Left lung (tissue), 10 donors: ENCODE measurements around the gene BRI3. TPM values are rescaled to one million over a fixed set of nuclear protein-coding genes. Genes with fewer than 3 reads are reported as not detected.
"Not testable (repeated sequence)": the region's sequence is repeated elsewhere in the genome, so short reads cannot be mapped to it uniquely, and the experiment has no call there.

Source experiments
- ATAC-seq: fragments of 200-7000 bp; cut with Tn5 transposase; one replicate; pipeline ENCODE4 v1.9.1; 2020; ENCODE audit warnings: moderate library complexity
- DNase-seq, 4 donors: peaks; one replicate each; pipeline ENCODE4 v3.0.0-alpha.2; 2013 to 2020
- H3K27ac ChIP-seq, 2 donors: fragments of 200-600 bp; sonication (generic) in 1 of 2; one replicate each; pipeline versions ENCODE4 v1.5.0 to v1.8.0; 2020 to 2021
- H3K27me3 ChIP-seq, 2 donors: fragments of 200-600 bp; sonication (generic) in 1 of 2; one replicate each; pipeline versions ENCODE4 v1.5.0 to v1.8.0; 2020 to 2021
- H3K36me3 ChIP-seq, 2 donors: fragments of 200-600 bp; sonication (generic) in 1 of 2; one replicate each; pipeline versions ENCODE4 v1.5.0 to v1.8.0; 2020 to 2021
- H3K4me1 ChIP-seq, 2 donors: fragments of 200-600 bp; one replicate each; pipeline ENCODE4 v1.8.0; 2021
- H3K4me3 ChIP-seq, 2 donors: fragments of 200-600 bp; sonication (generic) in 1 of 2; one replicate each; pipeline versions ENCODE4 v1.5.0 to v1.8.0; 2020 to 2021; ENCODE audit warnings: mild to moderate bottlenecking in 1 of 2
- H3K9me3 ChIP-seq, 2 donors: fragments of 200-600 bp; sonication (generic) in 1 of 2; one replicate each; pipeline versions ENCODE4 v1.5.0 to v1.8.0; 2020 to 2021
- intact Hi-C, 2 donors: fragments of 100-400 bp; cut with DNase I; formaldehyde crosslinking; loops; one replicate each; pipeline versions ENCODE4 v1.11.2 to v1.14.2; 2022
- polyA plus RNA-seq, 6 donors: library from polyadenylated mRNA; unstranded; fragments of 120-200 nt; gene quantifications; one replicate each; pipeline ENCODE4 v1.2.1, GENCODE V29; 2013; ENCODE audit not compliant: insufficient read length in 6 of 6
- total RNA-seq, 2 donors: library from RNA; stranded (reverse); fragmentation: NEBNext Ultra II Directional; extraction: Animal tissue kit (Norgen Biotek cat#: 25700); gene quantifications; one replicate each; pipeline ENCODE4 v1.2.1, GENCODE V29; 2021
- TF ChIP-seq, protein P1 (sequence below), 2 donors: fragments of 200-600 bp; sonication (generic) in 1 of 2; IDR thresholded peaks; one replicate each; pipeline versions ENCODE4 v1.5.0 to v1.8.0; 2021; ENCODE audit warnings: antibody characterized with exemption in 2 of 2
- donor health status: DM: no; HTN: yes; CAD: no.
- donor health status: DM: no; HTN: no; CAD: no.

Gene BRI3
- total and polyA plus RNA-seq, 8 donors = 86.1 to 505 (median 106) TPM

DNA sequence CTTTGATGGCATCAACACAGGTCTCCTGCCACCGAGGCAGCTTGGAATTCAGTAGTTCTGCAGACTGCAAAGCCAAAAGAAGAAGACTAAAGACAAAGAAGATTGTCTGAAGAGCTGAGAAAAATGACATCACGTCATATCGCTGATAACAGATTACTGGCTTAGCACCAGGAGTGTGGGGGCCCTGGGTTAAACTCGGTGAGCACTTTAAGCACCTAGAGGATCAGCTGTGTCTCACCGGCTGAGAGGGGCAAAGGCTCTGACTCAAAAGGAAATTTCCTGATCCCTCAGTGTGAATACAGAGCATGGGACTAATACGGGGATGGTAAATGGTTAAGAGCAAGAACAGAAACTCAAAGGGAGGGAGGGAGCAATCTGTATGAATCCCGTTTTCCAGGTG lies 30.7 kb downstream of the BRI3 start:
- no peak for ATAC-seq
- H3K36me3 ChIP-seq = peaks cover 0 to 60% of the 10 kb centered on the region in 2 donors

DNA sequence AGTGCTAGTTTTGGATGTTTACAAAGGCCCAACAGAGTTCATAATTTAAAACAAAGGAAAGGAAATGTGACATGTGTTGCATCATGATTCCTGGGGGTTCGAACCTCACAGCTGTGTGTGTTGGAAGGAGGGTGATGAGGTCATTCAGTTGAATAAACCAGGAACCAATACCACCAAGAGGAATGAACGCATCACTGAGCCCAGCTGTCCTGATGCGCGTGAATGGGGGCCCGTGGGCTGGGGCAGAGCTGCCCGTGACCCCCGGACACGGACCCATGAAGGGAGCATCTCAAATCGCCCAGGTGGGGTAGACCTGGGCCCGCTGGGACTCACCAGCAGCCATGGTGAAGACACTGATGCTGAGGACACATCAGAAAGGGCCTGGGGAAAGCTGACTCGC lies 33.0 kb downstream of the BRI3 start:
- Histone ChIP-seq H3K4me1 (no peaks in the 10 kb centered on the region), H3K27ac (no peak overlapping the region), H3K4me3 (no peak overlapping the region), H3K27me3 (no peaks in the 10 kb centered on the region), H3K9me3 (no peaks in the 10 kb centered on the region), H3K36me3 (peaks cover 0 to 37% of the 10 kb centered on the region in 2 donors)
- no peak for ATAC-seq
- intact Hi-C loops = no loop called here
- TF ChIP-seq, protein P1, sequence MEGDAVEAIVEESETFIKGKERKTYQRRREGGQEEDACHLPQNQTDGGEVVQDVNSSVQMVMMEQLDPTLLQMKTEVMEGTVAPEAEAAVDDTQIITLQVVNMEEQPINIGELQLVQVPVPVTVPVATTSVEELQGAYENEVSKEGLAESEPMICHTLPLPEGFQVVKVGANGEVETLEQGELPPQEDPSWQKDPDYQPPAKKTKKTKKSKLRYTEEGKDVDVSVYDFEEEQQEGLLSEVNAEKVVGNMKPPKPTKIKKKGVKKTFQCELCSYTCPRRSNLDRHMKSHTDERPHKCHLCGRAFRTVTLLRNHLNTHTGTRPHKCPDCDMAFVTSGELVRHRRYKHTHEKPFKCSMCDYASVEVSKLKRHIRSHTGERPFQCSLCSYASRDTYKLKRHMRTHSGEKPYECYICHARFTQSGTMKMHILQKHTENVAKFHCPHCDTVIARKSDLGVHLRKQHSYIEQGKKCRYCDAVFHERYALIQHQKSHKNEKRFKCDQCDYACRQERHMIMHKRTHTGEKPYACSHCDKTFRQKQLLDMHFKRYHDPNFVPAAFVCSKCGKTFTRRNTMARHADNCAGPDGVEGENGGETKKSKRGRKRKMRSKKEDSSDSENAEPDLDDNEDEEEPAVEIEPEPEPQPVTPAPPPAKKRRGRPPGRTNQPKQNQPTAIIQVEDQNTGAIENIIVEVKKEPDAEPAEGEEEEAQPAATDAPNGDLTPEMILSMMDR (IDR thresholded peaks at IDR 0.05) = no peak
- peak in 1 of 4 donors; percentile 37 for DNase-seq

More for the DNA sequence above, 30.7 kb downstream of the BRI3 start:
- Histone ChIP-seq H3K4me1 (no peaks in the 10 kb centered on the region), H3K27ac (no peak overlapping the region), H3K27me3 (no peaks in the 10 kb centered on the region), H3K4me3 (no peak overlapping the region), H3K9me3 (no peaks in the 10 kb centered on the region)
- intact Hi-C loops = no loop called here
- no peak for DNase-seq
- TF ChIP-seq, protein P1 (IDR thresholded peaks at IDR 0.05) = no peak

DNA sequence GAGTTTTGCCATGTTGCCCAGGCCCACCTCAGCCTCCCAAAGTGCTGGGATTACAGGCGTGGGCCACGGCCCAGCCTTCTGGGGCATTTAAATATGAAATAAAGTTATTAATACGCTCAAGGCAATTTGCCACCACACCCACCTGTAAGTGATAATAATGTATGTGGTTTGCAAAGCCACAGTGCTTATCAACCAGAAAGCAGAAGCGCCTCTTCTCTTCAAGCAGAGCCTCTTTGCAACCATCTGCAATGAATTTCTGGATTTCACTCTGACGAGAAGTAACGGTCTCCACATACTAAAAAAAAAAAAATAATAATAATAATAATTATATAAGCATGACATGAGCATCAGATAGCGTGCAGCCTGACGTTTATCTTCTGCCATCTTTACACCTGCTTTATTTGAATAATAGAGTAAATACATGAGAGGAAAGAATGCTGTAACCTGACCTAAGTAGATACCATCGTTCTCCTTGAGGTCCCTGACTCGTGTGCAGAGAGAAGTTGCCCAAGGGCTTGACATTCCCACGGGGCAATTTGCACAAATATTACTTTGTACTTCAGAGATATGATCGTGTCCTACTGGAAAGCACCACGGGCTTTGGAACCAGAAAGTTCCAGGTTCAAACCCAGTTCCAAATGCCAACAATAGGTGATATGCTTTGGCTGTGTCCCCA lies 34.0 kb downstream of the BRI3 start:
- no peak overlapping the region for H3K27ac ChIP-seq
- ATAC-seq (no peak), DNase-seq (no peak)
- H3K27me3 ChIP-seq = no peaks in the 10 kb centered on the region
- H3K4me3 ChIP-seq = no peak overlapping the region
- TF ChIP-seq, protein P1 (IDR thresholded peaks at IDR 0.05) = no peak
- no peaks in the 10 kb centered on the region for H3K9me3 ChIP-seq
- intact Hi-C loops = no loop called here
- peaks cover 0 to 27% of the 10 kb centered on the region in 2 donors for H3K36me3 ChIP-seq
- no peaks in the 10 kb centered on the region for H3K4me1 ChIP-seq

DNA sequence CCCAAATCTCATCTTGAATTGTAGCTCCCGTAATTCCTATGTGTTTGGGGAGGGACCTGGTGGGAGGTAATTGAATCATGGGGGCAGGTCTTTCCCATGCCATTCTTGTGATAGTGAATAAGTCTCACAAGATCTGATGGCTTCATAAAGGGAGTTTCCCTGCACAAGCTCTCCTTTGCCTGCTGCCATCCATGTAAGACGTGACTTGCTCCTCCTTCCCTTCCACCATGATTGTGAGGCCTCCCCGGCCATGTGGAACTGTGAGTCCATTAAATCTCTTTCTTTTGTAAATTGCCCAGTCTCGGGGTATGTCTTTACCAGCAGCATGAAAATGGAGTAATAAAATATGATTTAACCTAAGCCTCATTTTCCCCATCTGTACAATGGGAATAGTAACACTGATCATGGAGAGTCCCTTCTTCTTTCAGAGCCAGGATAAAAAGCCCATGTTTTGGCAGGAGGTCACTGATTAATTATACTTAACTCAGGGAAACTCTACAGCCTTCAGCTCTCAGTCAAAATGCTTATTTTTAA lies 34.6 kb downstream of the BRI3 start:
- intact Hi-C loops, H3K4me1 ChIP-seq, H3K27ac ChIP-seq, DNase-seq, H3K27me3 ChIP-seq, H3K4me3 ChIP-seq, ATAC-seq, H3K9me3 ChIP-seq: not testable (repeated sequence)
- H3K36me3 ChIP-seq = peaks cover 0 to 21% of the 10 kb centered on the region in 2 donors

DNA sequence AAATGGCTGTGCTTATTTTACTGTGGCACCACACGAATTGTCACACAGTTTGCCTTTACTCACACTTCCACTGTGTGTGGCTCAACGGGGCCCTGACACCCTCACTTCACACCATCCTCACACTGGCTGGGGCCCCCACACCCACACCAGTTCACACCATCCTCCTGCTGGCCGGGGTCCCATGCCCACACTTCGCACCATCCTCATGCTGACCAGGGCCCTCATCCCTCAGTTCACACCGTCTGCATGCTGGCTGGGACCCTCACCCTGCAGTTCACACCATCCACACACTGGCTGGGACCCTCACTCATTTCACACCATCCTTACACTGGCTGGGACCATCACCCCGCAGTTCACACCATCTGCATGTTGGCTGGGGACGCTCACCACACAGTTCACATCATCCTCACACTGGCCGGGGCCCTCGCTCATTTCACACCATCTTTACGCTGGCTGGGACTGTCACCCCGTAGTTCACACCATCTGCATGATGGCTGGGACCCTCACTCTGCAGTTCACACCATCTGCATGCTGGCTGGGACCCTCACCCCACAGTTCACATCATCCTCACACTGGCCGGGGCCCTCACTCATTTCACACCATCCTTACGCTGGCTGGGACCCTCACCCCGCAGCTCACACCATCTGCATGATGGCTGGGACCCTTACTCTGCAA lies 36.0 kb downstream of the BRI3 start:
- intact Hi-C loops = no loop called here
- Histone ChIP-seq H3K4me1 (no peaks in the 10 kb centered on the region), H3K27me3 (no peaks in the 10 kb centered on the region), H3K4me3 (no peak overlapping the region), H3K9me3 (no peaks in the 10 kb centered on the region), H3K36me3 (peaks cover 0 to 13% of the 10 kb centered on the region in 2 donors), H3K27ac (no peak overlapping the region)
- TF ChIP-seq, protein P1 (IDR thresholded peaks at IDR 0.05) = no peak
- ATAC-seq (no peak), DNase-seq (no peak)
